HepG2 (cell line): ENCODE measurements around the gene CACNA1G. TPM values are rescaled to one million over a fixed set of nuclear protein-coding genes. Genes with fewer than 3 reads are reported as not detected.

Experiments used
- ATF7 ChIP-seq, 2 experiments: fragments of 450-650 bp in 1 of 2; sonication (generic) in 1 of 2; formaldehyde crosslinking in 1 of 2; IDR thresholded peaks; 2 replicates each; pipeline versions ENCODE4 v1.4.0 to v1.6.1; 2016 to 2020; ENCODE audit warnings: antibody characterized with exemption in 1 of 2, mild to moderate bottlenecking in 1 of 2, missing genetic modification reagents in 1 of 2
- CENPX ChIP-seq: sonication (generic); formaldehyde crosslinking; IDR thresholded peaks from 2 replicates; pipeline ENCODE4 v1.9.0; 2021; ENCODE audit warnings: mild to moderate bottlenecking, missing genetic modification reagents, moderate library complexity
- GPN1 ChIP-seq: sonication (generic); formaldehyde crosslinking; IDR thresholded peaks from 2 replicates; pipeline ENCODE4 v1.5.1; 2020; ENCODE audit warnings: missing genetic modification reagents, borderline replicate concordance
- GTF2F1 ChIP-seq: fragments of 150-350 bp; IDR thresholded peaks from 2 replicates; pipeline ENCODE4 v1.6.1; 2014; ENCODE audit warnings: low read length
- HMG20B ChIP-seq: conservative IDR thresholded peaks from 2 replicates; pipeline ENCODE4 v1.6.1; 2016; ENCODE audit warnings: missing genetic modification reagents, missing compliant biosample characterization
- ISX ChIP-seq: sonication (generic); formaldehyde crosslinking; conservative IDR thresholded peaks from 2 replicates; pipeline ENCODE4 v1.5.0; 2020; ENCODE audit warnings: missing genetic modification reagents
- KAT2B ChIP-seq: fragments of 150-350 bp; IDR thresholded peaks from 2 replicates; pipeline ENCODE4 v1.6.1; 2014; ENCODE audit warnings: low read depth, low read length, borderline replicate concordance
- KLF12 ChIP-seq: sonication (generic); formaldehyde crosslinking; IDR thresholded peaks from 2 replicates; pipeline ENCODE4 v1.4.0; 2020; ENCODE audit warnings: missing genetic modification reagents, borderline replicate concordance
- KLF9 ChIP-seq: IDR thresholded peaks from 2 replicates; pipeline ENCODE4 v1.6.1; 2016; ENCODE audit warnings: low read depth
- MAFK ChIP-seq, 2 experiments: IDR thresholded peaks in 1 of 2; conservative IDR thresholded peaks in 1 of 2; 2 replicates each; pipeline ENCODE4 v1.6.1; 2011; ENCODE audit warnings: improper control_type of control experiment in 2 of 2, low read length in 2 of 2
- ZNF124 ChIP-seq: sonication (generic); formaldehyde crosslinking; IDR thresholded peaks from 2 replicates; pipeline ENCODE4 v1.4.0; 2020; ENCODE audit warnings: missing genetic modification reagents
- ZNF3 ChIP-seq: IDR thresholded peaks from 2 replicates; pipeline ENCODE4 v1.7.0; 2017; ENCODE audit warnings: inconsistent platforms
- ZNF543 ChIP-seq: sonication (generic); formaldehyde crosslinking; IDR thresholded peaks from 2 replicates; pipeline ENCODE4 v1.4.0; 2020; ENCODE audit warnings: mild to moderate bottlenecking, missing genetic modification reagents
- ZNF616 ChIP-seq: sonication (generic); formaldehyde crosslinking; IDR thresholded peaks from 2 replicates; pipeline ENCODE4 v1.5.0; 2020; ENCODE audit warnings: low read depth, mild to moderate bottlenecking, missing genetic modification reagents
- ZNF766 ChIP-seq: sonication (generic); formaldehyde crosslinking; IDR thresholded peaks from 2 replicates; pipeline ENCODE4 v1.5.0; 2020; ENCODE audit warnings: missing genetic modification reagents, borderline replicate concordance
- ZNF816 ChIP-seq: sonication (generic); formaldehyde crosslinking; IDR thresholded peaks from 2 replicates; pipeline ENCODE4 v1.8.0; 2022; ENCODE audit warnings: missing genetic modification reagents, mild to moderate bottlenecking, borderline replicate concordance
- ZSCAN12 ChIP-seq: sonication (generic); formaldehyde crosslinking; IDR thresholded peaks from 2 replicates; pipeline ENCODE4 v1.9.0; 2021; ENCODE audit warnings: mild to moderate bottlenecking, missing genetic modification reagents
- polyA plus RNA-seq, 8 experiments: library from polyadenylated mRNA; depleted of rRNA in 3 of 8; stranded (reverse) in 7 of 8; unstranded in 1 of 8; fragments of >200 nt; fragmentation: Illumina TruSeq in 4 of 8; extraction: Trizol in 4 of 8; gene quantifications; 2 replicates each; pipeline versions ENCODE4 v1.2.1 to v1.2.3, GENCODE V29; 2011 to 2016; ENCODE audit warnings: low read depth in 4 of 8, missing spikeins in 1 of 8, mixed read lengths in 1 of 8; ENCODE audit not compliant: insufficient read depth in 1 of 8
- total RNA-seq, 5 experiments: library from RNA; depleted of rRNA; stranded (reverse); fragments of >200 nt; fragmentation: Illumina TruSeq; extraction: Trizol; gene quantifications; 2 replicates each; pipeline ENCODE4 v1.2.3, GENCODE V29; 2016; ENCODE audit warnings: low read depth in 1 of 5
- TF ChIP-seq, protein P1 (sequence below): sonication (generic); formaldehyde crosslinking; IDR thresholded peaks from 2 replicates; pipeline ENCODE4; 2020; ENCODE audit warnings: missing genetic modification reagents, mild to moderate bottlenecking, borderline replicate concordance
- TF ChIP-seq, protein P2 (sequence below): IDR thresholded peaks from 2 replicates; pipeline ENCODE4 v1.6.1; 2016; ENCODE audit warnings: missing compliant biosample characterization, missing genetic modification reagents, borderline replicate concordance
- TF ChIP-seq, protein P3 (sequence below): sonication (generic); formaldehyde crosslinking; IDR thresholded peaks from 2 replicates; pipeline ENCODE4 v1.4.0; 2020; ENCODE audit warnings: mild to moderate bottlenecking, low read depth, missing genetic modification reagents
- TF ChIP-seq, protein P4 (sequence below): sonication (generic); formaldehyde crosslinking; IDR thresholded peaks from 2 replicates; pipeline ENCODE4 v1.5.0; 2020; ENCODE audit warnings: missing genetic modification reagents
- TF ChIP-seq, protein P5 (sequence below): sonication (generic); formaldehyde crosslinking; IDR thresholded peaks from 2 replicates; pipeline ENCODE4 v1.5.0; 2020; ENCODE audit warnings: mild to moderate bottlenecking, missing genetic modification reagents, moderate library complexity

Gene CACNA1G
- total and polyA plus RNA-seq, 2 of the 13 experiments (the other 11 are each of a cell fraction or from before 2014, with no cell fraction given), result 0.02 TPM; not detected in 1

DNA sequence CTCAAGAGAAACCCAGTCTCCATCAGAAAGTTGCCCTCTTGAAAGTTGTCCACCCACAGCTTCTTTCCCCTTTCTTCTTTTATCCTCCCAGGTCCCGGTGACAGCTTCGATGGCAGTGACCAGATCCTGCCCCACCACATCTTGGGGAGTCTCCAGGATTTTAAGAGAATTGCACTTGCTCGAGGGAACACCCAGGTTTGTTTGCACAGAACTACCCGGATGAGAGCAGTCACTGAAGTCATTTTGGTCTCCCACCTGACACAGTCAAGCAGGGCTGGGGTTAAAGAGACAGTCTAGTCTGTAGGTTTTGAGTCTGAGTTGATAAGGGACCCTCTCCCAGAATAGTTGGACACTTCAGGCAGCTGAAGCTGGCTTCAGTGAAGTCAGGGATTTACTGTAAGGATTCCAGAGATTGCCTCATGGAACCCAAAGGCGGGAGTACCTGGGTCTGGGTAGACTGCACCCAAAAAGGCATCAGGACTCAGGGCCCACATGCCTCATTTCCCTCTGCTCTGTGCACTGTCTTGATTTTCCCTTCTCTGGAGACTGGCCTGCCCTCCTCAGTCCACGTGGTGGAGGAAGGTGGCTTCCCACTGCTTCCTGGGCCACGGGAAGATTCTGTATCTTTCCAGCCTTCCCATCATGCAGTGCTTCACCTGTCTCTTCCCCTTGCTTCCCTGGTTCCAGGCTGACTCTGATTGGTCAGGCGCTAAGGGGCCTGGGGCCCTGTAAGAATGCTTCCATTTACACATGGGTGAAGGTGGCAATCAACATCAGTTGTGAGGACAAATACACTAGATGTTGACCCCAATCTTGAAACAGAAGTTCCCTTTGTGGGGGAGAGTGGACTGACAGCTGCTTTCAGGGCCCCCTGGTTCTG, 42.8 kb upstream of the CACNA1G start (continued):
- TF ChIP-seq, protein P1, sequence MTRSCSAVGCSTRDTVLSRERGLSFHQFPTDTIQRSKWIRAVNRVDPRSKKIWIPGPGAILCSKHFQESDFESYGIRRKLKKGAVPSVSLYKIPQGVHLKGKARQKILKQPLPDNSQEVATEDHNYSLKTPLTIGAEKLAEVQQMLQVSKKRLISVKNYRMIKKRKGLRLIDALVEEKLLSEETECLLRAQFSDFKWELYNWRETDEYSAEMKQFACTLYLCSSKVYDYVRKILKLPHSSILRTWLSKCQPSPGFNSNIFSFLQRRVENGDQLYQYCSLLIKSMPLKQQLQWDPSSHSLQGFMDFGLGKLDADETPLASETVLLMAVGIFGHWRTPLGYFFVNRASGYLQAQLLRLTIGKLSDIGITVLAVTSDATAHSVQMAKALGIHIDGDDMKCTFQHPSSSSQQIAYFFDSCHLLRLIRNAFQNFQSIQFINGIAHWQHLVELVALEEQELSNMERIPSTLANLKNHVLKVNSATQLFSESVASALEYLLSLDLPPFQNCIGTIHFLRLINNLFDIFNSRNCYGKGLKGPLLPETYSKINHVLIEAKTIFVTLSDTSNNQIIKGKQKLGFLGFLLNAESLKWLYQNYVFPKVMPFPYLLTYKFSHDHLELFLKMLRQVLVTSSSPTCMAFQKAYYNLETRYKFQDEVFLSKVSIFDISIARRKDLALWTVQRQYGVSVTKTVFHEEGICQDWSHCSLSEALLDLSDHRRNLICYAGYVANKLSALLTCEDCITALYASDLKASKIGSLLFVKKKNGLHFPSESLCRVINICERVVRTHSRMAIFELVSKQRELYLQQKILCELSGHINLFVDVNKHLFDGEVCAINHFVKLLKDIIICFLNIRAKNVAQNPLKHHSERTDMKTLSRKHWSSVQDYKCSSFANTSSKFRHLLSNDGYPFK (CRISPR knock-in tag), result 0 out of 2 replicates have a peak, but pooled peaks have one; percentile 65
- TF ChIP-seq ZNF543 (CRISPR knock-in tag), result peak; percentile 68; the same call in 1 of the 2 replicates
- TF ChIP-seq ZNF766 (CRISPR knock-in tag), result no peak
- TF ChIP-seq KLF12 (CRISPR knock-in tag), result no peak
- TF ChIP-seq, protein P2, sequence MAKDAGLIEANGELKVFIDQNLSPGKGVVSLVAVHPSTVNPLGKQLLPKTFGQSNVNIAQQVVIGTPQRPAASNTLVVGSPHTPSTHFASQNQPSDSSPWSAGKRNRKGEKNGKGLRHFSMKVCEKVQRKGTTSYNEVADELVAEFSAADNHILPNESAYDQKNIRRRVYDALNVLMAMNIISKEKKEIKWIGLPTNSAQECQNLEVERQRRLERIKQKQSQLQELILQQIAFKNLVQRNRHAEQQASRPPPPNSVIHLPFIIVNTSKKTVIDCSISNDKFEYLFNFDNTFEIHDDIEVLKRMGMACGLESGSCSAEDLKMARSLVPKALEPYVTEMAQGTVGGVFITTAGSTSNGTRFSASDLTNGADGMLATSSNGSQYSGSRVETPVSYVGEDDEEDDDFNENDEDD, result 0 out of 2 replicates have a peak, but pooled peaks have one; percentile 55
- no peak for TF ChIP-seq ZSCAN12
- TF ChIP-seq KAT2B, result no peak
- TF ChIP-seq ZNF124 (CRISPR knock-in tag), result no peak
- TF ChIP-seq, protein P3, sequence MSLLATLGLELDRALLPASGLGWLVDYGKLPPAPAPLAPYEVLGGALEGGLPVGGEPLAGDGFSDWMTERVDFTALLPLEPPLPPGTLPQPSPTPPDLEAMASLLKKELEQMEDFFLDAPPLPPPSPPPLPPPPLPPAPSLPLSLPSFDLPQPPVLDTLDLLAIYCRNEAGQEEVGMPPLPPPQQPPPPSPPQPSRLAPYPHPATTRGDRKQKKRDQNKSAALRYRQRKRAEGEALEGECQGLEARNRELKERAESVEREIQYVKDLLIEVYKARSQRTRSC, result no peak
- no peak for TF ChIP-seq GTF2F1
- no peak for TF ChIP-seq ZNF816
- TF ChIP-seq MAFK (conservative IDR thresholded peaks at IDR 0.05 in 1 of 2, IDR thresholded peaks at IDR 0.05 in 1 of 2; ENCODE audit: low read length in 2 of 2), result no peak
- TF ChIP-seq, protein P4, sequence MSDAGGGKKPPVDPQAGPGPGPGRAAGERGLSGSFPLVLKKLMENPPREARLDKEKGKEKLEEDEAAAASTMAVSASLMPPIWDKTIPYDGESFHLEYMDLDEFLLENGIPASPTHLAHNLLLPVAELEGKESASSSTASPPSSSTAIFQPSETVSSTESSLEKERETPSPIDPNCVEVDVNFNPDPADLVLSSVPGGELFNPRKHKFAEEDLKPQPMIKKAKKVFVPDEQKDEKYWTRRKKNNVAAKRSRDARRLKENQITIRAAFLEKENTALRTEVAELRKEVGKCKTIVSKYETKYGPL (CRISPR knock-in tag), result no peak
- TF ChIP-seq HMG20B, result 0 out of 2 replicates have a peak, but pooled peaks have one; percentile 9
- TF ChIP-seq, protein P5, sequence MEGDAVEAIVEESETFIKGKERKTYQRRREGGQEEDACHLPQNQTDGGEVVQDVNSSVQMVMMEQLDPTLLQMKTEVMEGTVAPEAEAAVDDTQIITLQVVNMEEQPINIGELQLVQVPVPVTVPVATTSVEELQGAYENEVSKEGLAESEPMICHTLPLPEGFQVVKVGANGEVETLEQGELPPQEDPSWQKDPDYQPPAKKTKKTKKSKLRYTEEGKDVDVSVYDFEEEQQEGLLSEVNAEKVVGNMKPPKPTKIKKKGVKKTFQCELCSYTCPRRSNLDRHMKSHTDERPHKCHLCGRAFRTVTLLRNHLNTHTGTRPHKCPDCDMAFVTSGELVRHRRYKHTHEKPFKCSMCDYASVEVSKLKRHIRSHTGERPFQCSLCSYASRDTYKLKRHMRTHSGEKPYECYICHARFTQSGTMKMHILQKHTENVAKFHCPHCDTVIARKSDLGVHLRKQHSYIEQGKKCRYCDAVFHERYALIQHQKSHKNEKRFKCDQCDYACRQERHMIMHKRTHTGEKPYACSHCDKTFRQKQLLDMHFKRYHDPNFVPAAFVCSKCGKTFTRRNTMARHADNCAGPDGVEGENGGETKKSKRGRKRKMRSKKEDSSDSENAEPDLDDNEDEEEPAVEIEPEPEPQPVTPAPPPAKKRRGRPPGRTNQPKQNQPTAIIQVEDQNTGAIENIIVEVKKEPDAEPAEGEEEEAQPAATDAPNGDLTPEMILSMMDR (CRISPR knock-in tag), result no peak; the same call in 1 of the 2 replicates
- no peak for TF ChIP-seq CENPX (CRISPR knock-in tag)
- TF ChIP-seq ISX (CRISPR knock-in tag), result no peak
- no peak for TF ChIP-seq KLF9
- 0 out of 2 replicates have a peak, but pooled peaks have one; percentile 74 for TF ChIP-seq ZNF616 (CRISPR knock-in tag)
- TF ChIP-seq ZNF3 (CRISPR knock-in tag), result no peak
- TF ChIP-seq GPN1, result no peak
- no peak for TF ChIP-seq ATF7 (IDR thresholded peaks at IDR 0.05)
- TF ChIP-seq ATF7 (CRISPR knock-in tag; IDR thresholded peaks at IDR 0.05), result no peak
